CD4-positive, alpha-beta T cell treated with Interleukin-17A for 1 hour (primary cell): Measurements from ENCODE around the gene SCOC.
"Not testable (repeated sequence)": the region's sequence is repeated elsewhere in the genome, so short reads cannot be mapped to it uniquely, and the experiment has no call there.

ENCODE experiments used
- DNase-seq: peaks from one replicate; pipeline ENCODE4 v3.0.0-alpha.2; 2020

Gene SCOC

DNA sequence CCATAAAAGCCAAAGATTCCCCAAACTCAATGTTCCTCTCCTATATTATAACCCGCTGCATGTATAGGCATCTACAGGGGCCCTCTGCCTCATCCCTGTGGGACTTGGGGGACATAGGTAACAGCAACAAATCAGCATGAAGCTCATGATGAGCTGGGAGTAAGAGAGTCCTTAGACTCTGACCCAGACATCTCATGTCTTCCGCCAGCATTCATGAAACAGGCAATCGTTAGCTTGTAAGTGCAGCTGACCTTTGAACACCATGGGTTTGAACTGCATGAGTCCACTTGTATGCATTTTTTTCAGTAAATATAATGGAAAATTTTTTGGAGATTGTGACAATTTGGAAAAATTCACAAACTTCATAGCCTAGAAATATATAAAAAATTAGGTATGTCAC is 10.4 kb upstream of the SCOC start:
- DNase-seq: no peak

DNA sequence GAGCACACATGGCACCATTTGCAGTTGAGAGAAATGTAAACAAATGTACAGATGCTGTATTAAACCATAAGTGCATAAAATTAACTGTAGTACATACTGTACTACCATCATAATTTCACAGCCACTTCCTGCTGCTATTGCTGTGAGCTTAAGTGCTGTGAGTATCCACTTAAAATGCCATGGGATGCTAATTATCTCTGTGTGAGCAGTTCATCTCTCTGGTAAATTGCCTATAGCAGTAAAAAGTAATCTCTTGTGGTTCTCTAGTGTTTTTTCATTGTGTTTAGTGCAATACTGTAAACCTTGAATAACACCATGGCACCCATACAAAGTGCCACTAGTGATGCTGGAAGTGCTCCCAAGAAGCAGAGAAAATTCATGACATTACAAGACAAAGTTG is 9.9 kb upstream of the SCOC start:
- DNase-seq: no peak

DNA sequence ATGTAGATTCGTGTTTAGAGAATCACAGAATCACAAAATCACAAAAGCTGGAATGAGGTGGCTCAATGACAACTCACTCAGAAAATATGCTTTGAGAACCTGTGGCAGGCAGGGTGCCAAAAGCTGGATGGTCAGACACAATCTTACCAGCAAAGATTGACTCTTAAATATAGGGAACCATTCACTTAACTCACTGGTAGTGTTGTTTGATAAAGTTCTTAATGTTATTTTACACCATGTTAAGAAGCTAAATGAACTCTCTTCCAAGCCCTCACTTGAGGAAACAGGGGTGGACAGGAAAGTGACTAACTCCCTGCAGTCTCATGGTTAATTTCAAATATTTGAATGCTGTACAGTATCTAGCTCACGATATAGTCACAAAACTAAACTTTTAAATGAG is 5.7 kb upstream of the SCOC start:
- DNase-seq: no peak

DNA sequence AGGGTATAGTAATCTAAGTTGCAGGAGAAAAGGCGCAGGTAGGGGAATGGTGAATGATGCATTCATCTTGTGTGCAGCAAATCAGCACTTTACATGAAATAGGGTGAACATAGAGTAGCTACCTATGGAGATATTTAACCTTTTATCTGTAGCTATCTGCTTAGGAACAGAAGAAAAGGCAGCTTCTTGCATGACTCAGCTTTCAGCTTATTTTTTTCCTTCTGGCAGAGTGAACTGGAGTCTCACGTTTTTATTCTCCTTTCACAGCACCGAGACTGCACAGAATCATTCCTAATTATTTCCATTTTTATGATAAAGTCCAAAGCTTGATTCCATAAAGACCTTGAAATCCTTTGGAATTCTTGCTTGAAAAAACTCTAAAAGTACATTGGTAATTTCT is 4.8 kb upstream of the SCOC start:
- DNase-seq: no peak

DNA sequence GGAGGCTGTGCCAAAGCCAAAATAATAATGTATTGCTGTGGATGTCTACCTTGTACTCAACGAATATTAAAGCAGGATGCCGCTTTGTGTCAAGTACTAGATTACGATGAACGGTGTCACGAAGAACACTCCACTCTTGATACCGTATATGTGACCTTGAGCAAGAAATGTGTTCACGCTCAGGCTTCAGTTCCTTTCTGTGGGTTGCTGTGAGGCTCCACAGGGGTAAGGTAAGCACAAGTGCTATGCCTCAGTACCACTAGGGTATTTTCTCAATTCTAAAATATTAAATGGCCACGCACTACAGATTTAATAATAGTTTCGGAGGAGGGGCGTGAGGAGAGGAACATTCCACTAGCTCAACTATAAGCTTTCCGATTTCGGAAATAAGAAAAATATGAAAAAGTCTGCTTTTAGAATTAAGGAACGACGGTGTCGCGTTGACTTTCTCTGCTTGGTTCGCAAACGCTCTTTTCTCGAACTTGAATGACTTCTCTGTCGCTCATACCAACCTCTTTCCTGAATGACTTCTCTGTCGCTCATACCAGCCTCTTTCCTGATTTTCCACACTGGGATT is 607 bp upstream of the SCOC start:
- peak; percentile 62 for DNase-seq

DNA sequence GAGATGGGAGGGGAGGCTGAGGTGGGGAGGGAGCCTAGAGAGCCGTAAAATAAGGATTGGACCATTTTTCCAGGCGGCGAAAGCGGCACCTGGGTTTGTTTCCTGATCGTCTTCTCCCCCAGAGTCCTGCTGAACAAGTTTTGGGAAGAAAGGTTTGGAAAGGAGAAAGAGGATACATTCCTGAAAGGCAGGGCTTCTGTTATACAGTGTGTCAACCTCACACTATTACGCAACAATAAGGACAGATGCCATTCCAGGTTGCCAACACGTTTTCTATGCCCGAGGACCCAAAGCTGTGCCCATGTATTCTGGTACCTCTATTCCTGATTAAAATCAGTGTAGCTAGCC is 658 bp downstream of the SCOC start:
- DNase-seq: no peak

DNA sequence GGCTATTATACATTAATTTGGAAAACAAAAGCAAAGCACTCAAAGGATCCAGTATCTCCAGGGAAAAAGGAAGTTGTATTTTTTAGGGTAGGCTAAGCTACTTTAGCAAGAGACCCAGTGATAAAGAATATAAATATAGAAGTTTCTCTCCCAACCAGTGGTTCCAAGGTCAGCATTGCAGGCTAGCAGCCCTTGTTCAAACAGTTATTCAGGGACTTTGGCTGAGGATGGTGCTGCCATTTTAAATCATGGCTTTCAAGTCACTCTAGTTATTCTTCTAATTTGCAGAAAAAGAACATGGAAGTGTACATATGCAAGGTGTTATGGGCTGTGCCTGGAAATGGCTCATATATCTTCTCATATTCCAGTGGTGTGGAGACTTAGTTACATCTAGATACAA is 9.3 kb downstream of the SCOC start:
- no peak for DNase-seq

DNA sequence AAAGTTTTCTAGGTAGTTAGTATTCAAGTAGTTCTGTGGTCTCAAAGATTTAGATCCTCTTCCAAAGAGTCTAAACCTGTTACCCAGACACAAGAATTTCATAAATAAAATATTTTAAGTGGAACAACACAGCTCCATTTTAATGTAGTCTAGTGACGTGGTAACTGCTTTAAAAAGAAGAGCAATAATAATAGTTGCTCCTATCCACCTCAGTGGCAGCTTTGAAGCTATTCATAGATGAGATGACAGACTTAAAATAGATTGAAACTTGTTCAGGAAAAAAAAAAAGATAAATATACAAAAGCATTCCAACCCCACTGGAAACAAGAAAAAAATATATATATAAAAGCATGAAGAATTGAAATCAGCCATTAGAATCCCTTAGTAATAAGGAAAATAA is 14.6 kb downstream of the SCOC start:
- DNase-seq: no peak

DNA sequence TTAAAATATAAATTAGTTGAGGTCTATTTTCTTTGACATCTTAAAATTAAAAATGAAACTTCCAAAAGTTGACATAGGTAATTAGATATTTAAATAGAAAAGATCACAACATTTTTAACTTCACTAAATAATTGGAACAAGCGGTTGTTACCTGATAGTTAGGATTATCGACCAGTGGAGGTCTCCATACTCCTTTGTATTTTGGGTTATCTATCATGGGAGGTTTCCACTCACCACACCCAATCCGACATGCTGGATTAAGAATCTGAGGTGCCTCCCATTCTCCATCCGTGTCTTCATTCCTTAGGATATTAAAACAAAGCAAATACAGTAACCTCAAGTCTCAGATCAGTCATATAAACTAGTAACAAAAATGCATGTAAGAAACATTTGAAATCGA is 22.2 kb downstream of the SCOC start:
- DNase-seq: no peak

DNA sequence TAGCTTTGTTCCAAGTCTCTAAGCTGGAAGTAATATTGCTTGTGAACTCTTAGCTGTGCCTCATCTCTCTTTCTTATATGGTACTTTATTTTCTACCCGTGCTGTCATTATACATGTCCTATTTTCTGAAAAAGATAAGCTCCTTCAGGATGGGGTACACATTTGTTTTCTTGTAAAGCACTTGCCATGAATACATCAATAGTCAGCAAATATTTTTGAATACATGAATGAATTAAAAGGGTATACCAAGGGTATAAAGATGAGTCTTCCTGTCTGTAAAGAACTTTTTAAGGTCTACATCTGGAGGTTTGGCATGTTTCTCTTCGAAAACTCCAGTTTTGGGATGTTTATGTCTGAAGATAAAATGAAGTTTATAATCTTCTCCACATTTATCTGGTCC is 26.7 kb downstream of the SCOC start:
- DNase-seq: no peak

DNA sequence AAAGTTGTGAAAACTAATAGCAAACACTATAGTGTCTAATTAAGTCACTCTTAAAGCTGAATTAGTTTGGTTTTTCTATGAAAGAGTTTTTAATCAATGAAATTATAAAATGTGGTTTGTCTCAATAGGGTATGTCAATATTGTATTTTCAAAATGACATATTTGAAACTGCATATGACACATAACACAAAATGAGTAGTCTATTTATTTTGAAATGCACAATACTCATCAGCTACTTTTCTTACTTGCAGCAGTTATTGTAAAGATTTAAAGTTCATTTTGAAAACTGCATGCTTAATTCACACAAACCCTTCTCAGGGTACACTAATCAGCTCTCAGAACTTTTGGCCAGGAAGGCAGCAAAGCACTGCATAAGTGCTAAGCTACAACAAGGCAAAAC is 32.8 kb downstream of the SCOC start:
- DNase-seq: no peak

DNA sequence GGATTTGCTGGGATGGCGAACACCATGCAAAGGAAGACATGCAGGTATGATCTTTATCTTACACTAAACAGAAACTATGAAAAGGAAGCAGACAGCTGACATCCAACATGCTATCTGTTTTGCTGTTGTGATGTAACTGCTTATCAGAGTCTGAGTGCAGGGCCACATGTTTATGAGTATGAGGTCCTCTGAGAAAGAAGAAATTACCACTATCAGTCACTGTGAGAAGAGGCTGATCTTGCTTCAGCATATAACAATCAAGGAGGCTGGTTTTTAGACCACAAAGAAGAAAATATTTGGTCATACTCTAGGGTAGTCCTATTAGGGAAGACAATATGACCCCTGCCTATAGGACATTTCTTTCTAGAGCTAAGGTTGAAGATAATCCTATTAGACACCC is 35.5 kb downstream of the SCOC start:
- no peak for DNase-seq

DNA sequence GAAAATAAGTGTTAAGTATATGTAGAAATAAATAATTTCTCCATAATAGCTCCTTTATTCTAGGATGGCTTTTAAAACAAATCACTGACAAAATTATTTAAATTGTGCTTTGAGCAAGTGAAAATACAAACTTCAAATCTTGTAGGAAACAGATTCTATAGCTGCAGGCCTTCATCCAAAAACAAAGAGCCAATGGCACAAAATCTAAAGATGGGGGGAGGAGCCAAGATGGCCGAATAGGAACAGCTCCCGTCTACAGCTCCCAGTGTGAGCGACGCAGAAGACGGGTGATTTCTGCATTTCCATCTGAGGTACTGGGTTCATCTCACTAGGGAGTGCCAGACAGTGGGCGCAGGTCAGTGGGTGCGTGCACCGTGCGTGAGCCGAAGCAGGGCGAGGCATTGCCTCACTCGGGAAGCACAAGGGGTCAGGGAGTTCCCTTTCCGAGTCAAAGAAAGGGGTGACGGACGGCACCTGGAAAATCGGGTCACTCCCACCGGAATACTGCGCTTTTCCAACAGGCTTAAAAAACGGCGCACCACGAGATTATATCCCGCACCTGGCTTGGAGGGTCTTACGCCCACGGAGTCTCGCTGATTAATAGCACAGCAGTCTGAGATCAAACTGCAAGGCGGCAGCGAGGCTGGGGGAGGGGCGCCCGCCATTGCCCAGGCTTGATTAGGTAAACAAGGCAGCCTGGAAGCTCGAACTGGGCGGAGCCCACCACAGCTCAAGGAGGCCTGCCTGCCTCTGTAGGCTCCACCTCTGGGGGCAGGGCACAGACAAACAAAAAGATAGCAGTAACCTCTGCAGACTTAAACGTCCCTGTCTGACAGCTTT is 39.9 kb downstream of the SCOC start:
- not testable (repeated sequence) for DNase-seq

DNA sequence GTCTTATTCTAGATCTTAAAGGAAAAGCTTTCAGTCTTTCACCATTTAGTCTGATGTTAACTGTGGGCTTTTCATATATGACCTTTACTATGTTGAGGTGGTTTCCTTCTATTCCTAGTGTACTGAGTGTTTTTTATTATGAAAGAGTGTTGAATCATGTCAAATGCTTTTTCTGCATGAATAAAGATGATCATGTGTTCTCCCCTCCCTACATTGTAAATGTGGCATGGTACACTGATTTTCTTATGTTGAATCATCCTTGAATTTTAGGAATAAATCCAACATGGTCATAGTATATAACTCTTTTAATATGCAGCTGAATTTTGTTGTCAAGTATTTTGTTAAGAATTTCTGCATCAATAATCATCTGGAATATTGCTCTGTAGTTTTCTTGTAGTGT is 49.7 kb downstream of the SCOC start:
- no peak for DNase-seq

DNA sequence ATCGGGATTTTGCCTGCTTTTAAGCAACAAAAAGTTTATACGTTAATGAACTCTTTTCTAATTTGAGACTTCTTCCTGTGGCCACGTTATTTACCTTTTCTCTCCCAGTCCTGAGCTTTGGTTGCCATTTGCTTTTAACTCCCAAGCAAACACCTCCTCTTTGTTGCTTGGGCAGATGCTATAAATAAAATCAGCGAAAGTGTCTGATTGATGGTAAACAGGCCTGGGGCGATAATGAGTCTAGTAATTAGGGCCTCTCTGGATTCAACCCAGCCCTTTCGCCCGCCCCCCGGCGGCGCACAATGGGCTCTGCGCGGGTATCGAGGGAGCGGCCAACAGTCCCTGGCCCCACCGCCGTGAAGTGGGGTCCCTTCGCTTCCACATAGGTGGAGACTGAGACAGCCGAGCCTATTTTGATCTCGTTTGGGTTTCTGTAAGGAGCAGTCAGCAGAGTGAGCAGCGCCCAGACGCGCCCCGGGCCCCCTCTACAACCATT is 53.2 kb downstream of the SCOC start:
- no peak for DNase-seq

DNA sequence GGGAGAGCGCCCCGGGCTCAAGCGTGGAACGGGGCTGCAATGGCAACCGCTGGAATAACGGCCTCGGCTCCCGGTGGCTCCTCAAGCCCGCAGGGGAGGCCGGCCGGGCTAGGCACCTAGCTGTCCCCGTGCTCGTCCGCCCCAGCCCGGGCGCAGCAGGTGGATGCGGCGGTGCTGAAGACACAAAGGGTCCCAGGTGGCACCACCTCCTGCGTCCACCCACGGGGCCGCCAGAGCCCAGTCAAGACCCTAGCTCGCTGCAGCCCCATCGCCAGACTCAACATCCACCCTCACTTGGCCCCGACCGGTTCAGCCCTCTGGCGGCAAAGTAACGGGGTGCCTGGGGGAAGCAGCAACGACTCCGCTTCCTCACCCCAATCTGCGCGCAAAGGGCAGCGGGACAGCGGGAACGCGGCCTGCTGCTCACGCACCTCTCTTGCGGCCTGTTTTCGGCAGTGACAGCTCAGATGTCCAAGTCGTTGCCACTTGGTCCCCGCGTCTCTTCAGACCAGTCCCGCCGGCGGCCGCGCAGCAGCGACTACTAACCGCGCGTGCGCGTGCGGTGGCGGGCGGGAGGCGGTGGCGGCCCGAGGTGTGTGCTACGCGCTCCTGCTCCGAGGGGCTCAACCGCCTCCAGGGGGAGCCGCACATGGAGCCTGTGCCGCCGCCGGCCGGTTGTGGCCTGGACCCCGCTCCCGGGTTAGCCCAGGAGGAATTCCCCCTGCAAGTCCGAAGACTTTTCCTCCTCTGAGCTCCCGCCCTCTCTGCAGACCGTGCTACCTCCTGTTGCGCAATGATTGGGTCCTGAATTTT is 53.9 kb downstream of the SCOC start, which contains the start of gene CLGN:
CLGN (minus strand) TSS at position 543 of the 813 bp plus-strand sequence. CDS start 14,570 bp downstream, outside the sequence.
- peak; percentile 9 for DNase-seq

DNA sequence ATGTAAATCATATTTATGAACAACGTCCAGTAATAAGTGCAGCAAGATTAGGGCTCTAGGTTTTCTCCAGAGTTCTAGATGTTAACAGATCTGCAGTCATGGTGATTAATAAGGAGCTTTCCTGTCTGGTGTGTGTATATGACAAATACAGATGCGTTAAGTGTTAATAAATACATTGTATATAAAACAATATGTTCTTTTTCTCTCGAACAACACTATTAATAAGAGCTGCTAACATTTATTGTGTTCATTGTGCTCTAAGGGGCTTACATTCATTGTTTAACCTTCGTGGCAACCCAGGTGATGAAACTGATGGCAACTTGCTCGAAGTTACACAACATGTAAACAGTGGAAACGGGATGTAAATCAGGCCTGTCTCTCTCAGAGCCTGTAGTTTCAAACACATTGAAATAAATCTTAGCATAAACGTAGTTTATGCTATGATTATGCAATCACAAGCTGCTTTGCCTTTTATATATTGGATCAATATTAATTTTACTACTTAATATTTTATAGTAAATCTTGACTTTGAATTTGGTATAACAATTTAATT is 54.5 kb downstream of the SCOC start:
- DNase-seq: no peak
